HCT116 (cell line): ENCODE results near the gene HORMAD2.

Source experiments
- CBX3 ChIP-seq: IDR thresholded peaks from 2 replicates; pipeline ENCODE4 v1.6.1; 2012; ENCODE audit warnings: low read depth
- CTCF ChIP-seq, 3 experiments: fragments of 200-600 bp in 1 of 3; sonication (generic) in 1 of 3; IDR thresholded peaks in 2 of 3; conservative IDR thresholded peaks in 1 of 3; 2 replicates each; pipeline ENCODE4 v1.5.1; 2012 to 2017; ENCODE audit warnings: low read depth in 2 of 3, low read length in 2 of 3, antibody characterized with exemption in 1 of 3, borderline replicate concordance in 1 of 3, control low read depth in 1 of 3, mild to moderate bottlenecking in 1 of 3, mixed read lengths in 1 of 3, mixed run types in 1 of 3, moderate library complexity in 1 of 3; ENCODE audit not compliant: insufficient read depth in 1 of 3
- EGR1 ChIP-seq: IDR thresholded peaks from 2 replicates; pipeline ENCODE4 v1.6.1; 2012; ENCODE audit warnings: low read depth
- EZH2 ChIP-seq: fragments of 200-600 bp; sonication (generic); IDR thresholded peaks from 2 replicates; pipeline ENCODE4 v1.6.1; 2017; ENCODE audit warnings: antibody characterized with exemption, mixed run types
- EZH2phosphoT487 ChIP-seq: fragments of 200-600 bp; IDR thresholded peaks from 2 replicates; pipeline ENCODE4 v1.6.1; 2018; ENCODE audit warnings: antibody characterized with exemption, borderline replicate concordance
- JUND ChIP-seq: IDR thresholded peaks from 2 replicates; pipeline ENCODE4 v1.6.1; 2012
- MAX ChIP-seq: IDR thresholded peaks from 2 replicates; pipeline ENCODE4 v1.6.1; 2012
- POLR2A ChIP-seq: IDR thresholded peaks from 2 replicates; pipeline ENCODE4 v1.7.0; 2011; ENCODE audit warnings: borderline replicate concordance; ENCODE audit not compliant: insufficient read depth, insufficient read length; ENCODE audit errors: extremely low read depth
- POLR2AphosphoS5 ChIP-seq: IDR thresholded peaks from 2 replicates; pipeline ENCODE4 v1.6.1; 2011; ENCODE audit warnings: mild to moderate bottlenecking, low read depth, low read length, moderate library complexity
- ZBTB33 ChIP-seq: IDR thresholded peaks from 2 replicates; pipeline ENCODE4 v1.6.1; 2011; ENCODE audit warnings: mild to moderate bottlenecking, low read length, moderate library complexity; ENCODE audit not compliant: insufficient replicate concordance; ENCODE audit errors: extremely low read depth
- ZFX ChIP-seq: fragments of 450-650 bp; IDR thresholded peaks from 2 replicates; pipeline ENCODE4 v1.6.1; 2017

GRCh38 chr22:30226192-30226832 lies 146.0 kb downstream of the HORMAD2 start:
- TF ChIP-seq CTCF (IDR thresholded peaks at IDR 0.05 in 2 of 3, conservative IDR thresholded peaks at IDR 0.05 in 1 of 3; ENCODE audit: borderline replicate concordance in 1 of 3, insufficient read depth in 1 of 3, low read depth in 2 of 3, low read length in 2 of 3) (no peak), POLR2A (no peak), ZFX (no peak), POLR2AphosphoS5 (no peak), EZH2phosphoT487 (no peak), ZBTB33 (no peak), EZH2 (no peak), EGR1 (no peak), CBX3 (no peak), MAX (no peak), JUND (no peak)
